Fibroblast of peridontal ligament (primary cell): ENCODE results near the gene SMIM3.

ENCODE experiments used
- DNase-seq: peaks from one replicate; pipeline ENCODE4 v3.0.0-alpha.2; 2010; ENCODE audit errors: extremely low read depth

SMIM3 gene

DNA sequence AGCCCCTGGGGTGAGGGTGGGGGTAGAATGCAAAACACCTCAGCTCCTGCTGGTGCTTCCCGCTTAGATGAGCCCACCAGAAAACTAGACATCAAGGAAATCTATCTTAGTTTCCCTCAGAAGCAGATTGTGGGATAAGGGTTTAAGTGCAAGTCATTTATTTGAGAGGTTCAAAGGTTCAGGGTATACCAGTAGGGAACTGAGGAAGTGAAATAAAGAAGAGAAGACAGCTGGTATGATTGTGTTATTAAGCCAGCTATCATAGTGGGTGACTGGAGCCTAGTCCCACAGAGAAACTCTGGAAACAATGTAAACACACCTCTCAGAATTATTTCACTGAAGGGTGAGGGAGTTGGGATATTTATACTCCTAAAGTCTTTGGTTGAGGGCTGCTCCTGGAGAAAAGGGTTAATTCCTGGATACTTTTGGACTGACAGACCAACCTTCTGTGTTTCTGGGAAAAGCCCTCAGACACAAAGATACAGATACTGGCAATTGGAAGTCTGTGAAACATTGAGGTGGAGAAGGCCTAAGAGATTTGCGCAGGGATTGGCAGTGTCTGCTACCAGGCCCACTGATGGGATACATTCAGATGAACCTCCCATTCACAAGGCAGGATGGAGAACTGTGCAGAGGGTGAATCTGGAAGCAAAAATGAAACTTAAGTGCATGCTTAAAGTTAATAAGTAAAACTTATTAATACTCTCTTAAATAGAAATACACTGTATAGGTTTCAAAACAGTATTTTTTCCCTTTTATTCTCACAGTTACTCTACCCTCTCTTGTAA is 13.4 kb upstream of the SMIM3 start:
- DNase-seq: no peak

DNA sequence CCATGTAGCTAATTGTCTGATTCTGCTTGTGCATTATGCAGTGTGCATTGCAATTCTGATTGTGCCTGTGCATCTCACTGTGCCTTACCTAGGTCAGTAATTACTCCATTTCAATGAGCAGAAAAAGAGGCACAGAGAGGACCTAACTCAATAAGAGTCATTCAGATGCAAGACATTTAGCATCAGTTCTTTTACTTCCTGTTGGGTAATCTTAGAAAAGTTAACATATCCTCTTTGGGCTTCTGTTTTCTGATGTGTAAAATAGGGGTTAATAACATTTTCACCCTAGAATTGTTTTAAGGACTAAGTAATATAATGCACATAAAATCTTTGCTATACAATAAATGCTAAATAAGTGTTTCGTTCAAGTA is 12.8 kb upstream of the SMIM3 start:
- no peak for DNase-seq

DNA sequence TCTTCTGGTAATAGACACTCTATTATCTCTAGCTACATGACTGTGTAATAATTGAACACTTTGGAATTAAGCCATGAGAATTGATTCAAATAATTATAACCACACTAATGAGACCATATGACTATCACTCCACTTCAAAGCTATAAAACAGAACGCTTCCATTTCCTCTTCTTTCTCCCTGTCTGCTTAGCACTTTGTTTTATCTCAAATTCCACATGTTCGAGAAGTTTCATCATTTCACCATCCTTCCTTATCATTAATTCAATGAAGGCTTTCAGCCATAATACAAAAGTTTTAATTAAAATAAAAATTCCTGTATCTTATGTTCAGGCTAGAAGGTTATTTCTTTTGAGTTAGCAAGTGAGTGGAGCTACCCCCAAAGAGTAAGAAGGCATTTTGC is 12.3 kb upstream of the SMIM3 start:
- no peak for DNase-seq

DNA sequence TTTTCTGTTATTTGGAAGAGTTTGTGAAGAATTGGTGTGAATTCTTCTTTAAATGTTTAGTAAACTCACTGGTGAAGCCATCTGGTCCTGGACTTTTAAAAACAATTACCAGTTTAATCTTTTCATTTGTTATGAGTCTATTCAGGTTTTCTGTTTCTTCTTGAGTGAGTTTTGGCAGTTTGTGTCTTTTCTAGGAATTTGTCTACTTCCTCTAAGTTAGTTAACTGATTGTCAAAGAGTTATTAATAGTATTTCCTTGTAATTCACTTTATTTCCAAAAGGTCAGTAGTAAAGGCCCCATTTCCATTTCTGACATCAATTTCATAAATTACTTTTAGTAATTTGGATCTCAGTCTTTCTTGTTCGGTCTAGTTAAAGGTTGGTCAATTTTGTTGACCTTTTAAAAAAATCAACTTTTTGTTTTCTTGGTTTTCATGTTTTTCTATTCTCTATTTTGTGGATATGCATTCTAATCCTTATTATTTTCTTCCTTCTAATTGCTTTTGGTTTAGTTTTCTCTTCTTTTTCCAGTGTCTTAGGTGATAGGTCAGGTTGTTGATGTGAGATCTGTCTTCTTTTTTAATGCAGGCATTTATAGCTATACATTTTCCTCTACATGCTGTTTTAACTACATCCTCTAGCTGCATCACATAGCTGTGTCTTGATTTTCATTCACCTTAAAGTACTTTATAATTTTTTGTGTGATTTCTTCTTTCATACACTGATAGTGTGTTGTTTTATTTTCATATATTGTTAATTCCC is 7.3 kb upstream of the SMIM3 start:
- no peak for DNase-seq

DNA sequence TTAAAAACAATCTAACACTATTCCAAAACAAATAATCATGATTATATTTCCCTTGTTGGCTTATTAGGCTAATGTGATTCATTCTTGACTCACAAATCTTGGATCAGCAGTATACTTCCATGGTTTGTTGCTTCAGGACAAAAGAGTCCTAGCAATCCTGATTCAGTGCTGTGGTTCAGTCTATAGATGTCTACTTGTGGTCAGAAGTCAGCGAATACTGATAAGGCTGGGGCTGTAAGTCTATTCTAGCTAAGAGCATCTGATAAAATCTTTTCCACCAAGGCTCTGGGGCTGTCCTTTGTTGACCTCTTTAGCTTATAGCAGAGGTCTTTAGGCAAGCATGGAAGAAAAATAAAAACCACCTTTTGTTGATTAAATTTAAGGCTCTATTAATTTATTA is 4.4 kb upstream of the SMIM3 start:
- DNase-seq: peak; percentile 73

DNA sequence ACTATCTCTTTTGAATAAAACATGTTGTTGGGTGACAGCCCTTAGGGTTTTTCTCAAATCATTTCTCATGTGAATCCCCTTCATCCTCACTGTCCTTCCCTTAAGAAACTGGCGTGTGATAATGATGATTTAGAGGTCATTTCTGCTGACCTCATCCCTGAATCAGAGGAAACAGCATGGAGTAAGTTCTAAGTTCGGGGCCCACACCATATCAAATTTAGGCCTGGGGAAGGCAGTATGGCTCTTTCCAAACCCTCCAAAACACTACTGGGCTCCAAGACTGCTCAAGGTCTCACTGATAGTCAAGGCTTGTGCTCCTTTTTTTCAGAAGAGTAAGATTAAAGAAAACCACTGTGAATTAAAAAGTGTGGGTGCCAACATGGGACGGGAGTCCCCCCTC is 872 bp upstream of the SMIM3 start:
- peak; percentile 11 for DNase-seq

DNA sequence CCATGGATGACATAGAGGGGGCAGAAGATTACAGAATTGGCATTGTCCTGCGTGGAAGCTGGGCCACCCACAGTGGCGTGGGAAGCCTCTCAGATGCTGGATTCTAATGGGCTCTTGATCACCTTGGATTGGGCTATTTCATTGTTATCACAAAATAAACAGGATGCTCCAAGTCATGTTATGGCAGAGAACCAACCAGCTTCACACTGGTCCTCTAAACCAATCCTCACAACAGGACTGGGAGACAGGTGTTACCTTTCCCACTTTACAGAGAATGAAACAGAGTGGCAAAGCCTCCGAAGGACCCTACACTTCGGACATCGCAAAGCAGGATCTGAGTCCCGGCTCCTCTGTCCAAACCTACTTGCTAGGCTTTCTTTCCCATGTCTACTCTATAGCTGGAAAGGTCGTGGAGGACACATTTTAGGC is 455 bp upstream of the SMIM3 start:
- no peak for DNase-seq

DNA sequence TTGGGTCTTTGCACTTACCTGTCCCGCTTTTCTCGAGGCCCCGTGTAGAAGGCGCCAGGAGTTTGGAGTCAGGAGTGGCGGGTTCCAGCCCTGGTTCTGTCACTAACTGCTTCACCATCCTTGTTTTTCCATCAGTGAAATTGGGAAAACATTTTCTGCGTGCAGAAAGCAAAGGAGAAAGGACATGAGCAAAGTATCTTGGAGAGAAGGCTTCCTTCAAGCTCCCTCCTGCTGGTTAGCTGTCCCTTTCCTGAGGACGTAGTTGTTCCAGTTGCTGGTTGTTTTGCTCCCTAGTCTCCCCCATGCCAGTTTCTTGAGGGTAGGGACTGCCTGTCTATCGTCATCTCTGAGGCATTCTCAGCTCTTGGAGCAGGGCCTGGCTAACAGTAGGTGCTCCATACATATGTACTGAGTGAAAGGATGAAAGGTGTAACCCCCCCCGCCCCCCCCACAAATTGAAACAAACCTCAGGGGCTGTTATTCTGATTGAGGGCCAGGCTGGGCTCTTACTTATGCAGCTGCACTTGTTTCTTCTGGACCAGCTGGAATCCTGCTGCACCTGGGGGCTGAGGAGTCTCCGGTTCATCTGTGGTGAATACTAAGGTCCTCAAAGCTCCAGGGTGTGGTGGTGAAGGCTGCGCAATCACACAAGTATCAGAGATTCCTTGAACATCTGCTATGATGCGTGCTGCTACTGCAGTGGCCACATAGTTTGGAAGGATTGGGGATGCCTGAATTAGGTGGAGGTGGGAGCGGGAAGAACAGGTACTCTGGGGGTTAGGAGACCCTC is 1.0 kb downstream of the SMIM3 start:
- DNase-seq: peak; percentile 51

DNA sequence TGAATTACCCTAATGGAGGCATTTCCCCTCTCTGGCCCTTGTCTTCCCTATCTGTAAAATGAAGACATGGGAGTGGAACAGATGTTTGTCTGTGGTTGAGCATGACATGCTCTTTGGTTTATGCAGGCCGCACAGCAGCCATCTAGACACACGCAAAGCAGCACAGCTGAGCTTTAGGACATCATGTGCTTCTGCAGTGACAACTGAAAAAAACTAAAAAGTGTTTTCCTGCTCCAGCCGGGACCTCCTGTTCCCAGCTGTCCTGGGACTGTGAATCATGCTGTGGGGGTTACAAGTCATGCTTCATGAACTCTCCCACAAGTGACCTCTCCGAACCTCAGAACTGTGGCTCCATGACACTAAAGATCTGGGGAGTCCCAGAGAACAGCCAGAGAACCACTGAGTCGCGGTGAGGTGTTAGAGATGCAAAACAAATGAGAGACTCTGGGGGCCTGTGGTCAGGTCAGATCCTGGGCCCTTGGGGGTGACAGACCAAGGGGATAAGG is 1.7 kb downstream of the SMIM3 start:
- peak; percentile 64 for DNase-seq

DNA sequence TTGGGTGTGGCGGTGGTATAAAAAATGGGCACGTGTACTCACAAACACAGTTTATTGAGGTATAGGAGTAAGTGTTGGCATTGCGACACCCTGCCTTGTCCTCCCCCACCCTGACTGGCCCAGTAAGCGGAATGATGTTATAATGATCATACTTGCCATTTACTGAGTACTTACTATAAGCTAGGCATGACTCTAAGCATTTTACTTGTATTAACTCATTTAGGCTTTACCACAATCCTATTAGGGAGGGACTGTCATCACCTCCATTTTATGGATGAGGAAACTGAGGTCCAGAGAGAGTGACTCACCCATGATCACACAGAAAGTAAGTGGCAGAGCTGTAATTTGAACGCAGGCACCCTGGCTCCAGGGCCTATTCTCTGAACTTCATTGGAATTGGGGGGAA is 2.3 kb downstream of the SMIM3 start:
- DNase-seq: peak; percentile 55

DNA sequence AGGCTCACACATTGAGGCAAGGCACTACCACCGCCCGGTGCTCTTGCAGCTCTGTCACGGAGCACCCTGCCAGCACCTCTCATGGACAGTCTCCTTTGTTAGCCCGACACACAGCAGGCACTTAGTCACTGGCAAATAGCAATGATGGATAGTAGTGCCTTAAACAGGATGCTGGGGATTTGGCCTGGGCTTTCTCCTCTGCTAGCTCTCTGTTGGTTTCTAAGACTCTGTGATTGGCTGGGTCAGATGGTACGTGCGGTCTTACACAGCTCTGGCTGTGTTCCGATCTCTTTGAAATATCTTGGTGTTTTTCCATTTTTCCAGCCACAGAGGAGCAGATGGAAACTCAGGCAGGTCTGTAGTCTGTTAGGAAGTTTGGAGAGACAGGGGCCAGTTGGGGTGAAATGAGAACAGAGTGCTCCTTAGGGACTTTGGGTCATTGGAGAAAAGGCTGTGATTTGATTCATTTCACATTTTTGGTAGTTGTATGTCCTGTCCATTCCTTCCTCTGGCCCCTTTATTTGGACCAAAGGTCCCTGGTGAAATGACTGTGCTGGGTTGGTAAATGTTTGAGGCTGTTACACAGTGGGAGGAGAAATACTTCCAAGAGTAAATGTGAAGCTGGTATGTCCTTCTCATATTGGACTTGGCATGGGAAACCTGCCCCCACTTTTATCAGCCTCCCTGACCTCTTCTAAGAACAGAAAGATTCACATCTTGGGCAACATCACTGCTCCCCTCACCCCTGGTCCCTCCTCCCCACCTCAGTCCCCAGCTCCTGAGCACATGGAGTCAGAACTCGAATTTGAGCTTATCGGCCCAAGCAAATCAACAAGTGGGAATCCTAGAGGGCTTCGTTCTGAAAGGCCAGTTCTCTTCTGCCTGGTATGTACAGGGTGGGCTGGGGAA is 3.4 kb downstream of the SMIM3 start:
- peak; percentile 99 for DNase-seq

DNA sequence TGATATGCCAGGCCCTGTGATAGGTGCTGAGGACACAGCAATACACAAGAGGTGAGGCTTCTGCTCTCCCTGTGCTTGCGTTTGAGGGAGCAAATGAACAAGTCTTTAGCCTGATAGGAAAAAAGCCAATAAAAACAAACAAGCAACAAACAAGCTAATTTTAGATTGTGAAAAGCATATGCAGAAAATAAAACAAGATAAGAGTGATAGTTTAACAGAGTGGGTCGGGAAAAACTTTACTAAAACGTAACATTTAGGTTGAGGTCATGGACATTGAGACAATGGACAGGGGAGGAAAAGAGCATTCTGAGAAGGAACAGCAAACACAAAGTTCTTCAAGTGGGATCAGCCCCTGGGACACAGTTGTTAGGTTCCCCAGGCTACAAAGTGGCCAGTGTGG is 4.3 kb downstream of the SMIM3 start:
- no peak for DNase-seq

DNA sequence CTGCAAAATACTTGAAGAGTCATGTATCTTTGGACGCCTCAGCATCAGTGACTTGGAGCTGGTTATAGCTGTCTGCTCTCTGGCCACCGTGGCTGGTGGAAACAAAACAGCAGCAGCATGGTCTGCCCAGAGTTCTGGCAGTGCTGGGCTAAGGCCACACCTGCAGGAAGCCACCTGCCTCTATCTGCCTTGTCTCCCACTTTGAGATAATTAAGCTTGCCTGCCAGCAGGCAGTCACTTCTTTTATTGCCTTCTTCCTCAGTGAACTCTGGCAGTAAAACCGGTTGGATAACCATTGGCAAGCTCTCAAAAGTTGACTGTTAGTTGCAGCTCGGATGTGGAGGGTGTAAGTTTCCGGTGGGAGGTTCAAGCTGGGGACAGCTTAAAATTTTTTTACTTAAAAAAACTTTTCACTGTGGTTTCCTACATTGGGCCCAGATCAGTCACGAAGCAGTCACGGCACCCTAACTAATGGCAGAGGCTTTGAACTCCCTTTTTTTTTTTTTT is 4.9 kb downstream of the SMIM3 start:
- peak; percentile 94 for DNase-seq

DNA sequence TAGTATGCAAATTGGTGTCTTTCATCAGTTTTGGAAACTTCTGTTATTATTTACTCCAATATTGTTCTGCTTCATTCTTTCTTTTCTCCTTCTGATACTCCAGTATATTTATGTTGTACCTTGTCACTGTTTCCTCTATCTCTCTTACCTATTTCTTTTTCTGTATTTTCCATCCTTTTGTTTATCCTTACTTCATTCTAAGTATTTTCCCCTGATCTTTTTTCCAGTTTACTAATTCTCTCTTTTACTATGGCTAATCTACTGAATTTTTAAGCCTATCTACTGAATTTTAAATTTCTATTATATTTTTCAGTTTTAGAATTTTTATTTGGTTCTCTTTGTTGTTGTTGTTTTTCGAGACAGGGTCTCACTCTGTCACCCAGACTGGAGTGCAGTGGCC is 7.4 kb downstream of the SMIM3 start:
- no peak for DNase-seq

DNA sequence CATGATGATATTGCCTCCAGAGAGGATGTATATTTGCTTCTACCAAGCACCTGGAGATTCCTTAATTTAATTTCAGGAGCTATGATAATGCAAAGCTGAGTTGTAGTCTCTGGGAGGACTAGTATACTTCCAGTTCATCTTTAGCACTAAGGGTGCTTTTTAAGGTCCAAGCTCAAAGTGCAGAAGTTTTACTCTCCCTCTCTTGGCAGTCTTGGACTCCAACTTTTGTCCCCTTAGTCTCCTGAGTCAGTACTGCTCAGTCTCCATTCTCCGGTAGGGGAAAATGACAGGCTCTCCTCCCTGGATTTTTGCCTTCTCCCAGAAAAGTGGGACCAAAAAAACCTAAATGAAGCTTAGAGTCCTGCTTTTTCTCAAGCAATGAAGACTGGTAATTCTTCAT is 8.3 kb downstream of the SMIM3 start:
- DNase-seq: no peak

DNA sequence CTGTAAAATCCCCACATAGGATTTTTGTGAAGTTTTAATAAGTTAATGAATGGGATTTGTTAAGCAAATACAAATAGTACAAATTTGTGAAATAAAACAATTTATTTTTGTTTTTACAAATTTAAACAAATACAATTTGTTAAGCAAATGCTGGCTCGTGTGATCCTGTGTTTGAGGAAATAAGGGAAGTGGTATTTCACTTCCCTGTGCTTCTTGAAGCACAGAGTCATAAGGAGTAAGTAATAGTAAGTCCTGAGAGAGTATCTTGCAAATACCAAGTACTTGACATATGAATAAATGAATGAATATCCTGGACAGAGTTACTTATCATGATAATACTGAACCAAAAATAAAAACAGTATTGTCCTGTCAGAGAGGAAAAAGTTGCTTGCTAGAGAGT is 9.1 kb downstream of the SMIM3 start:
- DNase-seq: peak; percentile 13

DNA sequence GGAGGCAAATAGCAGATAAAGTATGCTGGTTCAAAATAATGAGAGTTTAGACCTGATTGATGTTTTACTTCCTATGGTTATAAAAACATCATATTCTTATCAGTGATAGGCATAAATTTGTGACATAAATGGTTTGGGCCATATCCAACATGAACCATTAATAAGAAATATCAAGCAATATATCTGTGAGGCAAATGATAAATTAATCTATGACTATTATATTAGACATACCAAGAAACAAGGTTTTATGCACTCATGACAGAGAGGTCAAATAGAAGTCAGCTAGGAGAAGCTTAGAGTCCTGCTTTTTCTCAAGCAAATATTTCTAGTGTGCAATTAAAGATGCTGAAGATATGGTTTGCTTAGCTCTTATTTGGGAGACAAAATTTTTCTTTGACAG is 10.4 kb downstream of the SMIM3 start:
- DNase-seq: no peak

DNA sequence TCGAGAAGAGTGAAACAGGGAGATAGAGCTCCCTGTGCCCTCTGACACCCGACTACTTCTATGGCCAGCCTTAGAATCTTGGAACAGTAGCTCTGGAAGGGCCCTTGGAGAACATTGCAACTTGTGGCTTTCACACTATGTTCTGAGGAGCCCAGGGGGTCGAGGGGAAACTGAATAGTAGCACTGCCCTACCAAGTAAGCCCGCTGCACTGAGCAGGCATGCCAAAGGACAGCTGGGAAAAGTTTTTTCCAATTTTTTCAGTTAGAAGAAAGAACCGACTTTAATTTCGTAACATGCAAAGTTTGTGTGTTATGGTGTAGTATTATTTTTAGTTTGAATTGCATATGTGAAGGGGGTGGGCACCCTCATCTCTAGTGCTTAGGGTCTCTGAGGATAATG is 10.9 kb downstream of the SMIM3 start:
- peak; percentile 17 for DNase-seq

DNA sequence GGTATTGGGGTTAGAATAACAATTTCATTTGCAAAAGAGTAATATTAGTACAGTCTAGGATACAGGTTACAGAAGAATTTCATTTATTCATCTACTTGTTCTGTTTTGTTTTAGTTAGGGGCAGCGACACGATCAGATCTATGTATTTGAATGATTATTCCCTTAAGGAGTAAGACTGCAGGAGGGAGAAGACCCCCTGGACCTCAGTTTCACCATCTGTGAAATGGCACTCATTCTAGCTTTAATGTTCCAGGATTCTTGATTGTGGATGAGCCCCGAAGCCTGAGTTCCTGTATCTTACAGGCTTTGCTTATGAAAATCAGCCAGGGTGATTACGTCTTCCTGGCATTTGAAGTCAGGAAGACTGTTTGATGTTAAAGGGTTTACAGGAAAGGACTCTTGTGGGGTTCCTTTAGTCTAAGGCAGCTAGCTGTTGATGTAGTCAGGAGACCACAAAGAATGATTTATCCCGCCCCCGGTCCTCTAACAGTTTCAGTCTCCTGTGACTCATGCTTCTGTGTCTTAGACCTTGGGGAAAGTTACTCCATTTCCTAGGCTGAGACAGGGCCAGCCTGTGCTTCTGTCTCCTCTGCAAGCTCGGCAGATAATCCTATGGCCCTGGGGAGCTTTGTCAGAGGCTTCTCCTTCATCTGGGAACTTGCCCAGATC is 11.5 kb downstream of the SMIM3 start:
- DNase-seq: peak; percentile 96

DNA sequence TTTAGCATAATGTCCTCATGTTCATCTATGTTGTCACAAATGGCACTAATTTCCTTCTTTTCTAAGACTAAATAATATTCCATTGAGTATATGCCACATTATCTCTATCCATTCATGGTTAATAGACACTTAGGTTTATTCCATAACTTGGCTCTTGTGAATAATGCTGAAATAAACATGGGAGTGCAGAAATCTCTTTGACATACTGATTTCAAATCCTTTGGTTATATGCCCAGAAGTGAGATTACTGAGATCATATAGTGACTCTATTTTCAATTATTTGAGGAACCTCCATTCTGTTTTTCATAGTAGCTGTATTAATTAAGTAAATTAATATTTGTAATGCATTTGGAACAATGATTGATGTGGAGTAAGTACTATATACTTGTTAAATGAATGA is 13.0 kb downstream of the SMIM3 start:
- peak; percentile 53 for DNase-seq
